Type B pancreatic cell (in vitro differentiated cells): ENCODE results near the gene MLLT6. TPM values are rescaled to one million over a fixed set of nuclear protein-coding genes. Genes with fewer than 3 reads are reported as not detected.

Experiments
- DNase-seq: peaks from one replicate; pipeline ENCODE4 v3.0.0; 2021; ENCODE audit warnings: mixed read lengths; ENCODE audit not compliant: unreplicated experiment; ENCODE audit errors: extremely low spot score
- H3K27ac Mint-ChIP-seq: 2 replicates; pipeline ENCODE4 v1.8.0; 2021; ENCODE audit warnings: mild to moderate bottlenecking, mixed read lengths
- H3K27me3 Mint-ChIP-seq: 2 replicates; pipeline ENCODE4 v1.8.0; 2021; ENCODE audit warnings: mixed read lengths
- H3K36me3 Mint-ChIP-seq: 2 replicates; pipeline ENCODE4 v1.8.0; 2021; ENCODE audit warnings: mixed read lengths
- H3K4me1 Mint-ChIP-seq: one replicate; pipeline ENCODE4 v1.8.0; 2021; ENCODE audit warnings: mixed read lengths; ENCODE audit not compliant: unreplicated experiment
- H3K4me3 Mint-ChIP-seq: 2 replicates; pipeline ENCODE4 v1.8.0; 2021; ENCODE audit warnings: mild to moderate bottlenecking, mixed read lengths
- H3K9me3 Mint-ChIP-seq: 2 replicates; pipeline ENCODE4 v1.8.0; 2021; ENCODE audit warnings: mixed read lengths
- CTCF ChIP-seq: fragments of 200-600 bp; sonication (generic); conservative IDR thresholded peaks from 2 replicates; pipeline ENCODE4 v1.5.0; 2021; ENCODE audit warnings: antibody characterized with exemption, mild to moderate bottlenecking
- total RNA-seq: library from RNA; stranded (reverse); gene quantifications from 2 replicates; pipeline ENCODE4 v1.2.1, GENCODE V29; 2021; ENCODE audit warnings: low replicate concordance

Gene MLLT6
- total RNA-seq, 1 donor from 2014 or later, result 130 TPM

- Mint-ChIP-seq H3K27ac (no peak overlapping the region), H3K27me3 (no peaks in the 10 kb centered on the region), H3K4me1 (peaks cover 17% of the 10 kb centered on the region), H3K36me3 (peaks cover 16% of the 10 kb centered on the region), H3K9me3 (no peaks in the 10 kb centered on the region), H3K4me3 (no peak overlapping the region)
- DNase-seq, result no peak
- TF ChIP-seq CTCF, result no peak
Measured at GRCh38 chr17:38719289-38719942, 14.3 kb downstream of the MLLT6 start.

GRCh38 chr17:38719943-38720641 lies 15.0 kb downstream of the MLLT6 start:
- H3K9me3 Mint-ChIP-seq, result no peaks in the 10 kb centered on the region
- H3K4me1 Mint-ChIP-seq, result peaks cover 17% of the 10 kb centered on the region
- H3K36me3 Mint-ChIP-seq, result peaks cover 16% of the 10 kb centered on the region
- H3K4me3 Mint-ChIP-seq, result no peak overlapping the region
- DNase-seq, result no peak
- H3K27ac Mint-ChIP-seq, result no peak overlapping the region
- no peaks in the 10 kb centered on the region for H3K27me3 Mint-ChIP-seq
- TF ChIP-seq CTCF, result no peak

GRCh38 chr17:38720941-38721340 lies 15.9 kb downstream of the MLLT6 start:
- no peak for TF ChIP-seq CTCF
- no peak for DNase-seq
- Mint-ChIP-seq H3K27ac (peak overlapping the region; percentile 11), H3K36me3 (peaks cover 16% of the 10 kb centered on the region), H3K4me3 (no peak overlapping the region), H3K27me3 (no peaks in the 10 kb centered on the region), H3K4me1 (peaks cover 17% of the 10 kb centered on the region), H3K9me3 (no peaks in the 10 kb centered on the region)

GRCh38 chr17:38721802-38722201 lies 16.7 kb downstream of the MLLT6 start:
- no peaks in the 10 kb centered on the region for H3K9me3 Mint-ChIP-seq
- H3K4me3 Mint-ChIP-seq, result no peak overlapping the region
- H3K4me1 Mint-ChIP-seq, result peaks cover 17% of the 10 kb centered on the region
- H3K27me3 Mint-ChIP-seq, result no peaks in the 10 kb centered on the region
- no peak overlapping the region for H3K27ac Mint-ChIP-seq
- H3K36me3 Mint-ChIP-seq, result peaks cover 15% of the 10 kb centered on the region
- DNase-seq, result no peak
- TF ChIP-seq CTCF, result no peak

GRCh38 chr17:38724337-38724988 lies 19.4 kb downstream of the MLLT6 start:
- Mint-ChIP-seq H3K36me3 (peaks cover 9% of the 10 kb centered on the region), H3K4me1 (peaks cover 14% of the 10 kb centered on the region), H3K27me3 (no peaks in the 10 kb centered on the region), H3K4me3 (no peak overlapping the region), H3K9me3 (no peaks in the 10 kb centered on the region), H3K27ac (peak overlapping the region; percentile 18)
- TF ChIP-seq CTCF, result no peak
- no peak for DNase-seq
